MM.1S (cell line): ENCODE data around the gene PPEF1.

ENCODE experiments used
- DNase-seq: peaks from one replicate; pipeline ENCODE4 v3.0.0-alpha.2; 2015
- H2AFZ ChIP-seq: fragments of 300-600 bp; sonication (generic); 2 replicates; pipeline ENCODE4 v1.6.0; 2016; ENCODE audit warnings: antibody characterized with exemption, low read length
- H3F3A ChIP-seq: fragments of 300-600 bp; sonication (generic); 2 replicates; pipeline ENCODE4 v1.6.1; 2016; ENCODE audit warnings: mild to moderate bottlenecking, antibody characterized with exemption, low read length, moderate library complexity, mixed read lengths; ENCODE audit not compliant: insufficient read depth
- H3K27ac ChIP-seq: fragments of 300-600 bp; sonication (generic); 2 replicates; pipeline ENCODE4 v1.5.1; 2016; ENCODE audit warnings: mild to moderate bottlenecking, low read length
- H3K27me3 ChIP-seq: fragments of 300-600 bp; sonication (generic); replicated peaks from 2 replicates; pipeline ENCODE4 v1.6.0; 2016; ENCODE audit warnings: low read length; ENCODE audit not compliant: insufficient read depth
- H3K36me3 ChIP-seq: fragments of 300-600 bp; sonication (generic); replicated peaks from 2 replicates; pipeline ENCODE4 v1.6.1; 2016; ENCODE audit warnings: mild to moderate bottlenecking, low read length, mixed read lengths; ENCODE audit not compliant: insufficient read depth
- H3K4me1 ChIP-seq: fragments of 300-600 bp; sonication (generic); 2 replicates; pipeline ENCODE4 v1.6.1; 2016; ENCODE audit warnings: low read length, mixed read lengths
- H3K4me2 ChIP-seq: fragments of 300-600 bp; sonication (generic); 2 replicates; pipeline ENCODE4 v1.6.0; 2016; ENCODE audit warnings: low read depth, low read length
- H3K4me3 ChIP-seq: fragments of 300-600 bp; sonication (generic); 2 replicates; pipeline ENCODE4 v1.5.1; 2016; ENCODE audit warnings: low read length, mixed read lengths
- H3K79me2 ChIP-seq: fragments of 300-600 bp; sonication (generic); 2 replicates; pipeline ENCODE4 v1.6.1; 2016; ENCODE audit warnings: mixed run types, low read length, mixed read lengths
- H3K9ac ChIP-seq: fragments of 300-600 bp; sonication (generic); 2 replicates; pipeline ENCODE4 v1.6.1; 2016; ENCODE audit warnings: low read length, mixed read lengths
- H3K9me2 ChIP-seq: fragments of 300-600 bp; sonication (generic); replicated peaks from 2 replicates; pipeline ENCODE4 v1.6.1; 2016; ENCODE audit warnings: mild to moderate bottlenecking, low read length, mixed read lengths; ENCODE audit not compliant: insufficient read depth
- H3K9me3 ChIP-seq: fragments of 300-600 bp; sonication (generic); replicated peaks from 2 replicates; pipeline ENCODE4 v1.6.1; 2016; ENCODE audit warnings: mild to moderate bottlenecking, low read length, mixed read lengths; ENCODE audit not compliant: insufficient read depth
- H4K20me1 ChIP-seq: fragments of 300-600 bp; sonication (generic); 2 replicates; pipeline ENCODE4 v1.6.1; 2016; ENCODE audit warnings: mild to moderate bottlenecking, low read length, moderate library complexity, mixed read lengths; ENCODE audit not compliant: insufficient read depth
- EZH2 ChIP-seq: fragments of 300-600 bp; sonication (generic); optimal IDR thresholded peaks from 2 replicates; pipeline ENCODE3; 2017; ENCODE audit warnings: low read depth, mild to moderate bottlenecking, antibody characterized with exemption, low read length, mixed read lengths
- EZH2phosphoT487 ChIP-seq: fragments of 300-600 bp; sonication (generic); IDR thresholded peaks from 2 replicates; pipeline ENCODE4 v1.6.1; 2018; ENCODE audit warnings: antibody characterized with exemption, low read length
- TF ChIP-seq, protein P1 (sequence below): fragments of 300-600 bp; sonication (generic); IDR thresholded peaks from 2 replicates; pipeline ENCODE4 v1.5.1; 2016; ENCODE audit warnings: antibody characterized with exemption, low read length, mixed read lengths

The PPEF1 gene

GRCh38 chrX:18676470-18676869, 31.0 kb upstream of the PPEF1 start:
- no peak overlapping the region for H3K4me3 ChIP-seq
- H3K27ac ChIP-seq: no peak overlapping the region
- H3K36me3 ChIP-seq: no peaks in the 10 kb centered on the region
- no peaks in the 10 kb centered on the region for H3K79me2 ChIP-seq
- no peaks in the 10 kb centered on the region for H3K27me3 ChIP-seq
- no peaks in the 10 kb centered on the region for H3K9me2 ChIP-seq
- no peak overlapping the region for H3K9ac ChIP-seq
- no peaks in the 10 kb centered on the region for H3K4me1 ChIP-seq
- H4K20me1 ChIP-seq: no peaks in the 10 kb centered on the region
- no peak for DNase-seq
- no peak overlapping the region for H2AFZ ChIP-seq
- no peaks in the 10 kb centered on the region for H3K9me3 ChIP-seq
- no peak overlapping the region for H3K4me2 ChIP-seq
- H3F3A ChIP-seq: peaks cover 2% of the 10 kb centered on the region; the same call in 1 of the 2 replicates
- TF ChIP-seq, protein P1, sequence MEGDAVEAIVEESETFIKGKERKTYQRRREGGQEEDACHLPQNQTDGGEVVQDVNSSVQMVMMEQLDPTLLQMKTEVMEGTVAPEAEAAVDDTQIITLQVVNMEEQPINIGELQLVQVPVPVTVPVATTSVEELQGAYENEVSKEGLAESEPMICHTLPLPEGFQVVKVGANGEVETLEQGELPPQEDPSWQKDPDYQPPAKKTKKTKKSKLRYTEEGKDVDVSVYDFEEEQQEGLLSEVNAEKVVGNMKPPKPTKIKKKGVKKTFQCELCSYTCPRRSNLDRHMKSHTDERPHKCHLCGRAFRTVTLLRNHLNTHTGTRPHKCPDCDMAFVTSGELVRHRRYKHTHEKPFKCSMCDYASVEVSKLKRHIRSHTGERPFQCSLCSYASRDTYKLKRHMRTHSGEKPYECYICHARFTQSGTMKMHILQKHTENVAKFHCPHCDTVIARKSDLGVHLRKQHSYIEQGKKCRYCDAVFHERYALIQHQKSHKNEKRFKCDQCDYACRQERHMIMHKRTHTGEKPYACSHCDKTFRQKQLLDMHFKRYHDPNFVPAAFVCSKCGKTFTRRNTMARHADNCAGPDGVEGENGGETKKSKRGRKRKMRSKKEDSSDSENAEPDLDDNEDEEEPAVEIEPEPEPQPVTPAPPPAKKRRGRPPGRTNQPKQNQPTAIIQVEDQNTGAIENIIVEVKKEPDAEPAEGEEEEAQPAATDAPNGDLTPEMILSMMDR: no peak
- TF ChIP-seq EZH2: no peak

DNA sequence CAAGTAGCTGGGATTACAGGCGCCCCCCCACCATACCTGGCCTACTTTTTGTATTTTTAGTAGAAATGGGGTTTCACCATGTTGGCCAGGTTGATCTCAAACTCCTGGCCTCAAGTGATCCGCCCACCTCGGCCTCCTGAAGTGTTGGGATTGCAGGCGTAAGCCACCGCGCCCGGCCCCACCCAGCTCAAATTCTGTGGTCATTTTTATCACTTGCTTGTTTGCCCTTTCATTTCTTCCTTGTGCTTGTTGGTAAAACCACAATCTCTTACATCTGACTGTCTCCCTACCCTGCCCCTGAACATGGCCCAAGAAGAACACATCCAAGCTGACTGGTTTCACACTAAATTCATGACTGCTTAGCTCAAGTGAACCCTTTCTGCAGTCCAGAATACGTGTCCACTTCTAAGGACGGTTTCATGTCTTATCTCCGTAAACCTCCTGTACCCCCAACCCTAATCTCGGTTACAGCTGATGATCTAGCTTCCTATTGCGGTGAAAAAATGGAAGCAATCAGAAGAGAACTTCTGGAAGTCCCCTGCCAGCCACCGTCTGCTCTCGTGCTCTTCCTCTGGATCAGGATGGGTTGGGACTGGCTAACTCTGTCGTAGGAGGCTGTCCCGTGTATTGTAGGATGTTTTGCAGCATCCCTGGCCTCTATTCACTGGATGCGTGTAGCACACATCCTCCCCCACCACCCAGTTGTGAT, 30.1 kb upstream of the PPEF1 start:
- Histone ChIP-seq H3K36me3 (no peaks in the 10 kb centered on the region), H2AFZ (no peak overlapping the region), H3K27me3 (no peaks in the 10 kb centered on the region), H3K9me2 (no peaks in the 10 kb centered on the region), H4K20me1 (no peaks in the 10 kb centered on the region), H3K4me1 (no peaks in the 10 kb centered on the region), H3F3A (peaks cover 2% of the 10 kb centered on the region; the same call in 1 of the 2 replicates), H3K27ac (no peak overlapping the region), H3K9ac (no peak overlapping the region), H3K9me3 (no peaks in the 10 kb centered on the region), H3K79me2 (no peaks in the 10 kb centered on the region), H3K4me3 (no peak overlapping the region), H3K4me2 (no peak overlapping the region)
- no peak for TF ChIP-seq EZH2phosphoT487
- TF ChIP-seq, protein P1: no peak
- no peak for TF ChIP-seq EZH2
- DNase-seq: no peak

DNA sequence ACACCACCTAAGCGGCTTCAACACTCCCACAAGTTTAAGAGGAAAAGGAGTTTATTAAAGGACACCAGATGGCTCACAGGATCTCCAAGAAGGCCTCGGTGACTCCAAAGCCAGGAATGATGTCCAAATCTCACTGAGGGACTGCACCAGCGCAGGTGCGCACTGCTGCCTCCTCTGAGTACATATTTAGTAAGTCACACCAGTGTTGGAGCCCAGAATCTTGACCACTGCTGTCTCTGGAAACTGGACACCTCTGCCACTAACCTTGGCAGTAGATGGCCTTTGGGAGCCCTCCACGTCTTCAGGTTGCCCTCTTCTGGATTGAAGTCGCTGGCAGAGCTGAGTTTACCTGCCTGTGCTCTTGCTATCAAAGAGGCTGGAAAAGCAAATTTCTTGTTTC, 25.4 kb upstream of the PPEF1 start:
- Histone ChIP-seq H3F3A (no peaks in the 10 kb centered on the region), H3K9ac (no peak overlapping the region), H4K20me1 (no peaks in the 10 kb centered on the region), H3K27me3 (no peaks in the 10 kb centered on the region), H3K4me2 (no peak overlapping the region), H2AFZ (no peak overlapping the region), H3K9me2 (no peaks in the 10 kb centered on the region), H3K9me3 (no peaks in the 10 kb centered on the region), H3K4me1 (no peaks in the 10 kb centered on the region), H3K4me3 (no peak overlapping the region), H3K27ac (no peak overlapping the region), H3K36me3 (no peaks in the 10 kb centered on the region), H3K79me2 (no peaks in the 10 kb centered on the region)
- no peak for DNase-seq
- TF ChIP-seq, protein P1: no peak
- no peak for TF ChIP-seq EZH2phosphoT487
- no peak for TF ChIP-seq EZH2
